DOHH2 (cell line): ENCODE data around the gene CEMIP.

ENCODE experiments used
- CTCF ChIP-seq: fragments of 200-600 bp; sonication (generic); IDR thresholded peaks from one replicate; pipeline ENCODE4 v1.5.1; 2014; ENCODE audit warnings: antibody characterized with exemption, mild to moderate bottlenecking, low read depth, low read length; ENCODE audit not compliant: poor library complexity, severe bottlenecking
- EZH2phosphoT487 ChIP-seq: fragments of 200-600 bp; sonication (generic); IDR thresholded peaks from 2 replicates; pipeline ENCODE4 v1.6.1; 2017; ENCODE audit warnings: borderline replicate concordance, mild to moderate bottlenecking, antibody characterized with exemption, low read length, moderate library complexity, mixed read lengths

GRCh38 chr15:80953001-80953952 lies 174.1 kb downstream of the CEMIP start:
- TF ChIP-seq CTCF (no peak), EZH2phosphoT487 (no peak)
